AG09309 (cell line): ENCODE measurements around the gene CDKN1B.

Experiments used
- DNase-seq: peaks from one replicate; pipeline ENCODE4 v3.0.0-alpha.2; 2010; ENCODE audit warnings: low read depth
- H3K4me3 ChIP-seq: 2 replicates; pipeline ENCODE4 v1.5.1; 2011; ENCODE audit warnings: mild to moderate bottlenecking, low read depth, low read length, moderate library complexity; ENCODE audit not compliant: control insufficient read depth
- TF ChIP-seq, protein P1 (sequence below): IDR thresholded peaks from 2 replicates; pipeline ENCODE4 v1.5.1; 2011; ENCODE audit warnings: mild to moderate bottlenecking, low read depth, low read length, inconsistent platforms; ENCODE audit not compliant: insufficient read depth, control insufficient read depth; ENCODE audit errors: missing control alignments

The CDKN1B gene

DNA sequence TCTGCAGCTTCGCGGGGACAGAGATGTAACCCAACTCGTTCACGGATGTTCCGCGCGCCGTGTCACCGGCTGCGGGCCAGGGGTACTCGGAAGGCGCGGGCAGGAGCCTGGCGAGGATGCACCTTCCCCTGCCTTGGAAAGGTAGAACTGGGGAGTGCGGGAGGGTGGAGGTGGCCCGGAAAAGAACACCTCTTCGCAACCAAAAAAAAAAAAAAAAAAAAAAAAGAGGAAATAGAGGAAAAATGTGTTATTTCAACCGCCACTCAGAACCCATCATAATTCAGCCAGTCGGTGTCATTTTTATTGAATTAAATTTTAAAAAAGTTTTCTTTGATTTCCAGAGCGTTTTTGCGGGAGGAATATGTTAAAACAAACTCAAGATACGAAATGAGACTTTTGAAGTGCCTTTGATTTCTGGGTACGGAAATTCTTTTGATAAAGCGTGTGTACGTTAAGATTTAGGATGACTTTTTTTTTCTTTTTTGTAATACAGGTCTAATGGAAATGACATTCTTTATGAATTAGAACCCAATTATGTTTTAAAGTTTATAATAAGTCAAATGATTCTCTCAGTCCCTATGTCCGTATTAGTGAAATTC is 8.9 kb downstream of the CDKN1B start:
- H3K4me3 ChIP-seq, result peak overlapping the region; percentile 79
- no peak for DNase-seq
- TF ChIP-seq, protein P1, sequence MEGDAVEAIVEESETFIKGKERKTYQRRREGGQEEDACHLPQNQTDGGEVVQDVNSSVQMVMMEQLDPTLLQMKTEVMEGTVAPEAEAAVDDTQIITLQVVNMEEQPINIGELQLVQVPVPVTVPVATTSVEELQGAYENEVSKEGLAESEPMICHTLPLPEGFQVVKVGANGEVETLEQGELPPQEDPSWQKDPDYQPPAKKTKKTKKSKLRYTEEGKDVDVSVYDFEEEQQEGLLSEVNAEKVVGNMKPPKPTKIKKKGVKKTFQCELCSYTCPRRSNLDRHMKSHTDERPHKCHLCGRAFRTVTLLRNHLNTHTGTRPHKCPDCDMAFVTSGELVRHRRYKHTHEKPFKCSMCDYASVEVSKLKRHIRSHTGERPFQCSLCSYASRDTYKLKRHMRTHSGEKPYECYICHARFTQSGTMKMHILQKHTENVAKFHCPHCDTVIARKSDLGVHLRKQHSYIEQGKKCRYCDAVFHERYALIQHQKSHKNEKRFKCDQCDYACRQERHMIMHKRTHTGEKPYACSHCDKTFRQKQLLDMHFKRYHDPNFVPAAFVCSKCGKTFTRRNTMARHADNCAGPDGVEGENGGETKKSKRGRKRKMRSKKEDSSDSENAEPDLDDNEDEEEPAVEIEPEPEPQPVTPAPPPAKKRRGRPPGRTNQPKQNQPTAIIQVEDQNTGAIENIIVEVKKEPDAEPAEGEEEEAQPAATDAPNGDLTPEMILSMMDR, result no peak

DNA sequence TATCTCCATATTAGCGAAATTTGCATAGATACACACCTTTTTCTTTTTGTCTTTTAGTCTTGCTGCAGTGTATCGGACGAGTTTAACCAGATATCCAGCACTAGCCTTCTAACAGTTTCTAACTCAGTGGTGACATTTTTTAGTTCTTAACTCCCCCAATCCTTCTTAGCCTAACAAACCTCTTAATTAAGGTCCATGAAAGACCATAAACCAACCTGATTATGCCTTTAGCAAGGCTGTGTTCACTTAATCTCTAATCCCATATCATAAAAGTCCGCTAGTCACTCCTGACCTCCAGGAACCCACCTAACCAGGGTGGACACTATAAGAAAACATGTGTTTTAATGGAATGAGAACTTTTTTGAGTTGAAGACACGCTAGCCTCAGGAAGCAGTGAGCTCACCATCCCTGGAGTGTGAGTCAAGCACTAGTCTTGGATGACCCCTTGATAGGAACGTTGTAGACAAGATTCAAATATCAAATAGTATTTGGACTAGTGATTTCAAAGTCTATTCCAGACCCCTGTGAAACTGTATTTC is 9.5 kb downstream of the CDKN1B start:
- peak overlapping the region; percentile 79 for H3K4me3 ChIP-seq
- TF ChIP-seq, protein P1, result no peak
- peak; percentile 64 for DNase-seq

DNA sequence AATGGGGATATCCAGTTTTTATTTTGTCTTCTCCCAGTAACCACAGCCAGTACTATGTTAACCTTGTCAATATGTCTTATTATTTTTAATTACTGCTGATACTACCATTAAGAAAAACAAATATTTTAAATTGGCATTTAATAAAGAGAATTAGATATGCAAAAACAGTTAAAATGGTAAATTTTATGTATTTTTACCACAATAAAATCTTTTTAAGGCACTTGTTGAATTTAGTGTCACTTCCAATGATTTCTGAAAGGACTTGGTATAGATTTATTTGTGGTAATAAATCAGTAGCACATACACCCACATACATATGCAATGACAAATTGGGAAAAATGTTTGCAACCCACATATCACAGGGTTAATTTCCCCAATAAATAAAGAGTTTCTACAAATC is 14.0 kb downstream of the CDKN1B start:
- H3K4me3 ChIP-seq, result no peak overlapping the region
- DNase-seq, result no peak
- TF ChIP-seq, protein P1, result no peak

DNA sequence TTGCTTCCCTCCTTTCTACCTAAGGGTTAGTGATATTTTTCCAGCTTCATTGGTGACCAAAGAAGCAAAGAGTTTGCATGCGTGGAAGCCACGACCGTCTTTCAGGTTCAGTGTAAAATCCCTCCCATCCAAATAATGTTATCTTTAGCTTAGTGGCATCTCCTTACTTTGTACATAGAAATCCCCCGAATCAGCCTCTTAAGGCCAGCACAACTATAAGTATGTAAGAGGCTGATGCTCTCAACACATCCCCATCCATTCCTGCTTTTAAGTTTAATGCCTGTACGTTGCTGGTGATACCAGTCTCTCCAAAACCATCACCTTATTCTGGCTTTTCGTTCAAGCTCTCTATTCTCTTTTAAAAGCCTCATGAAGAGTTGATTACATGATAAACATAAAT is 14.6 kb downstream of the CDKN1B start:
- H3K4me3 ChIP-seq, result no peak overlapping the region
- TF ChIP-seq, protein P1, result no peak
- no peak for DNase-seq

DNA sequence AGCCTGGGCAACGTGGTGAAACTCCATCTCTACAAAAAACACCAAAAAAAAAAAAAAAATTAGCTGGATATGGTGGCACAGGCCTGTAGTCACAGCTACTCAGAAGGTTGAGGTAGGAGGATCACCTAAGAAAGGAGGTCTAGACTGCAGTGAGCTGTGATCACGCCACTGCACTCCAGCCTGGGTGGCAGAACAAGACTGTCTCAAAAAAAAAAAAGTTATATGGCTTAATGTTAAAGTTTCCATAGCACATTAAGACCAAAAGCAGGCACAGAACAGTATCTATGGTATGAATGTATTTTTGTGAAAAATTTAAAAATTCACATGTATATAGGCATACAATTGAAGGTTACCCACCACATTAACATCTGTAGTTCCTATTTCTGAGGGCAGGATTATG is 15.9 kb downstream of the CDKN1B start:
- TF ChIP-seq, protein P1, result no peak
- no peak for DNase-seq
- H3K4me3 ChIP-seq, result no peak overlapping the region

DNA sequence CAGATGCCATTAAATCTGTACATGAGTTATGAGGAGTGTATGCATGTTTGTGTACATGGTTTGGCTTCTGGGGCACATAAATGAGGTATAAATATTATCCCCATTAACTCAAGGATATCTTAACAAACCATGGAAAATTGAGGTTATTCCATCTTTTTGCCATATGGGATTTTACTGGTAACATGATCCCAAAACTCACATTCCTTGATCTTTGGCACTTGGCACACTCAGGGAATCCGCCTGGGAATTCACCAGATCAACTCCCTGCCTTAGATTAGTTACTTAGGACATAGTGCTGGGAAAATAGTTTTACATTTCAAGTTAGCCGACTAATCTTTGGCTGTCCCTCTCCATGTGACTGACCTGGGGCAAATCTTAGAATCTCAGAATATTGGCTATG is 16.9 kb downstream of the CDKN1B start:
- no peak for DNase-seq
- TF ChIP-seq, protein P1, result no peak
- no peak overlapping the region for H3K4me3 ChIP-seq
